KMS-11 (cell line): ENCODE measurements around the gene POLDIP3.

Experiments
- H2AFZ ChIP-seq: fragments of 200-600 bp; sonication (generic); 2 replicates; pipeline ENCODE4 v1.6.1; 2016; ENCODE audit warnings: antibody characterized with exemption, mixed run types, low read depth
- H3K27ac ChIP-seq: fragments of 200-600 bp; sonication (generic); 2 replicates; pipeline ENCODE4 v1.6.1; 2016; ENCODE audit warnings: mild to moderate bottlenecking, mixed run types
- H3K27me3 ChIP-seq: fragments of 200-600 bp; sonication (generic); 2 replicates; pipeline ENCODE4 v1.6.1; 2017; ENCODE audit warnings: mild to moderate bottlenecking, low read depth, mixed run types, moderate library complexity; ENCODE audit not compliant: insufficient read depth
- H3K36me3 ChIP-seq: fragments of 200-600 bp; sonication (generic); 2 replicates; pipeline ENCODE4 v1.6.1; 2017; ENCODE audit warnings: mild to moderate bottlenecking, mixed run types; ENCODE audit not compliant: insufficient read depth
- H3K4me1 ChIP-seq: fragments of 200-600 bp; sonication (generic); 2 replicates; pipeline ENCODE4 v1.6.1; 2016; ENCODE audit warnings: mild to moderate bottlenecking, low read depth, mixed run types; ENCODE audit not compliant: poor library complexity, severe bottlenecking
- H3K4me2 ChIP-seq: fragments of 200-600 bp; sonication (generic); 2 replicates; pipeline ENCODE4 v1.7.0; 2016; ENCODE audit warnings: mild to moderate bottlenecking, mixed run types
- H3K4me3 ChIP-seq: fragments of 200-600 bp; sonication (generic); IDR thresholded peaks from 2 replicates; pipeline ENCODE4 v1.6.1; 2017; ENCODE audit warnings: low read depth, low read length, mixed read lengths; ENCODE audit not compliant: insufficient read depth
- H3K79me2 ChIP-seq: fragments of 200-600 bp; sonication (generic); 2 replicates; pipeline ENCODE4 v1.6.1; 2016; ENCODE audit warnings: low read depth, mixed run types; ENCODE audit not compliant: insufficient read depth
- H3K9ac ChIP-seq: fragments of 200-600 bp; sonication (generic); 2 replicates; pipeline ENCODE4 v1.6.1; 2016; ENCODE audit warnings: mild to moderate bottlenecking, mixed run types
- H4K20me1 ChIP-seq: fragments of 200-600 bp; sonication (generic); 2 replicates; pipeline ENCODE4 v1.6.1; 2016; ENCODE audit warnings: mild to moderate bottlenecking, mixed run types; ENCODE audit not compliant: insufficient read depth
- TF ChIP-seq, protein P1 (sequence below): fragments of 200-600 bp; sonication (generic); conservative IDR thresholded peaks from 2 replicates; pipeline ENCODE4 v1.6.1; 2017; ENCODE audit warnings: low read depth, mild to moderate bottlenecking, antibody characterized with exemption, low read length, moderate library complexity, mixed read lengths

Gene POLDIP3

GRCh38 chr22:42591987-42592386, 22.7 kb downstream of the POLDIP3 start:
- Histone ChIP-seq H3K79me2 (no peaks in the 10 kb centered on the region), H3K4me1 (peaks cover 6% of the 10 kb centered on the region), H2AFZ (no peak overlapping the region), H3K4me2 (no peak overlapping the region), H3K27ac (no peak overlapping the region), H3K4me3 (no peak overlapping the region), H3K9ac (no peak overlapping the region), H3K36me3 (peaks cover 8% of the 10 kb centered on the region; the same call in 1 of the 2 replicates), H3K27me3 (no peaks in the 10 kb centered on the region), H4K20me1 (no peaks in the 10 kb centered on the region)
- TF ChIP-seq, protein P1, sequence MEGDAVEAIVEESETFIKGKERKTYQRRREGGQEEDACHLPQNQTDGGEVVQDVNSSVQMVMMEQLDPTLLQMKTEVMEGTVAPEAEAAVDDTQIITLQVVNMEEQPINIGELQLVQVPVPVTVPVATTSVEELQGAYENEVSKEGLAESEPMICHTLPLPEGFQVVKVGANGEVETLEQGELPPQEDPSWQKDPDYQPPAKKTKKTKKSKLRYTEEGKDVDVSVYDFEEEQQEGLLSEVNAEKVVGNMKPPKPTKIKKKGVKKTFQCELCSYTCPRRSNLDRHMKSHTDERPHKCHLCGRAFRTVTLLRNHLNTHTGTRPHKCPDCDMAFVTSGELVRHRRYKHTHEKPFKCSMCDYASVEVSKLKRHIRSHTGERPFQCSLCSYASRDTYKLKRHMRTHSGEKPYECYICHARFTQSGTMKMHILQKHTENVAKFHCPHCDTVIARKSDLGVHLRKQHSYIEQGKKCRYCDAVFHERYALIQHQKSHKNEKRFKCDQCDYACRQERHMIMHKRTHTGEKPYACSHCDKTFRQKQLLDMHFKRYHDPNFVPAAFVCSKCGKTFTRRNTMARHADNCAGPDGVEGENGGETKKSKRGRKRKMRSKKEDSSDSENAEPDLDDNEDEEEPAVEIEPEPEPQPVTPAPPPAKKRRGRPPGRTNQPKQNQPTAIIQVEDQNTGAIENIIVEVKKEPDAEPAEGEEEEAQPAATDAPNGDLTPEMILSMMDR: no peak

- no peaks in the 10 kb centered on the region for H3K79me2 ChIP-seq
- no peak overlapping the region for H3K4me3 ChIP-seq
- TF ChIP-seq, protein P1: no peak
- H3K4me1 ChIP-seq: peaks cover 13% of the 10 kb centered on the region
- H3K9ac ChIP-seq: no peak overlapping the region
- no peak overlapping the region for H3K4me2 ChIP-seq
- H3K27me3 ChIP-seq: no peaks in the 10 kb centered on the region
- H4K20me1 ChIP-seq: no peaks in the 10 kb centered on the region
- no peak overlapping the region for H2AFZ ChIP-seq
- H3K27ac ChIP-seq: no peak overlapping the region
- 0 out of 2 replicates have a peak, but pooled peaks cover 2% of the 10 kb centered on the region for H3K36me3 ChIP-seq
These were observed 27.0 kb downstream of the POLDIP3 start for GRCh38 chr22:42587588-42588175.

DNA sequence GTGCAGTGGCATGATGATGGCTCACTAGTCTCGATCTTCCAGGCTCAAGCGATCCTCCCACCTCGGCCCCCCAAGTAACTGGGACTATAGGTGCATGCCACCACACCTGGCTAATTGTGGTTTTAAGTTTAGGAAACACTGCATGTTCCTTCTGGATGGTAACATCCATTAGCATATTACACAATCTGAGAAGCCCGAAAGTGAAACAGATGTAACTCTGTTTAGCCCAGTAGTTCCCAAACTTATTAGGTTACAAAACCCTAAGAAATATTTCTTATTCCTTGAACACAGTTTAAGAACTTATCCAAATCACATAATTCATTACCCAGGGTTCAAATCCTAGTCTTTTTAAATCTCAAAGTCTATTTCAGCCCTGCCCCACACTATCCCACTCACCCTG, 28.3 kb downstream of the POLDIP3 start:
- Histone ChIP-seq H3K36me3 (0 out of 2 replicates have a peak, but pooled peaks cover 2% of the 10 kb centered on the region), H3K9ac (no peak overlapping the region), H3K4me1 (peaks cover 20% of the 10 kb centered on the region), H3K79me2 (no peaks in the 10 kb centered on the region), H3K4me3 (no peak overlapping the region), H3K27ac (no peak overlapping the region), H3K27me3 (no peaks in the 10 kb centered on the region), H4K20me1 (no peaks in the 10 kb centered on the region), H3K4me2 (no peak overlapping the region), H2AFZ (no peak overlapping the region)
- TF ChIP-seq, protein P1: no peak

GRCh38 chr22:42585096-42585495, 29.6 kb downstream of the POLDIP3 start:
- peaks cover 20% of the 10 kb centered on the region for H3K4me1 ChIP-seq
- H3K79me2 ChIP-seq: peaks cover 4% of the 10 kb centered on the region
- no peak overlapping the region for H3K9ac ChIP-seq
- TF ChIP-seq, protein P1: no peak
- no peak overlapping the region for H3K27ac ChIP-seq
- no peaks in the 10 kb centered on the region for H3K36me3 ChIP-seq
- H4K20me1 ChIP-seq: no peaks in the 10 kb centered on the region
- H3K4me3 ChIP-seq: no peak overlapping the region
- no peak overlapping the region for H3K4me2 ChIP-seq
- H2AFZ ChIP-seq: no peak overlapping the region
- no peaks in the 10 kb centered on the region for H3K27me3 ChIP-seq
